HG03066 (cell line): Measurements from ENCODE around the gene MCRS1.

Experiments used
- ATAC-seq: cut with Tn5 transposase; IDR thresholded peaks from one replicate; pipeline ENCODE4 v1.9.1; 2021; ENCODE audit warnings: low read depth; ENCODE audit not compliant: unreplicated experiment

Gene MCRS1

GRCh38 chr12:49557187-49557916 is 10.6 kb downstream of the MCRS1 start:
- no peak for ATAC-seq

- no peak for ATAC-seq
Observed at GRCh38 chr12:49556391-49557186, 11.4 kb downstream of the MCRS1 start.

- ATAC-seq, result no peak
Observed at GRCh38 chr12:49555631-49556390, 12.1 kb downstream of the MCRS1 start.

- ATAC-seq, result no peak
Observed at GRCh38 chr12:49554266-49554665, 13.7 kb downstream of the MCRS1 start.

GRCh38 chr12:49553512-49554088 is 14.3 kb downstream of the MCRS1 start:
- no peak for ATAC-seq

- ATAC-seq, result no peak
Observed at GRCh38 chr12:49552899-49553298, 15.0 kb downstream of the MCRS1 start.

- no peak for ATAC-seq
Observed at GRCh38 chr12:49552425-49552824, 15.5 kb downstream of the MCRS1 start.

- ATAC-seq, result no peak
Observed at GRCh38 chr12:49552014-49552413, 15.9 kb downstream of the MCRS1 start.

- no peak for ATAC-seq
Observed at GRCh38 chr12:49550693-49551252, 17.2 kb downstream of the MCRS1 start.

- no peak for ATAC-seq
Observed at GRCh38 chr12:49549735-49550692, 17.9 kb downstream of the MCRS1 start.

GRCh38 chr12:49548822-49549648 is 18.9 kb downstream of the MCRS1 start:
- no peak for ATAC-seq

GRCh38 chr12:49548481-49548821 is 19.5 kb downstream of the MCRS1 start:
- ATAC-seq, result no peak

- no peak for ATAC-seq
Observed at GRCh38 chr12:49547090-49547690, 20.8 kb downstream of the MCRS1 start.

GRCh38 chr12:49546481-49546880 is 21.5 kb downstream of the MCRS1 start:
- no peak for ATAC-seq

GRCh38 chr12:49545815-49546214 is 22.1 kb downstream of the MCRS1 start:
- no peak for ATAC-seq

- ATAC-seq, result no peak
Observed at GRCh38 chr12:49543914-49544815, 23.8 kb downstream of the MCRS1 start.

GRCh38 chr12:49543221-49543913 is 24.6 kb downstream of the MCRS1 start:
- ATAC-seq, result no peak
